Panc1 (cell line): ENCODE data around the gene PLPP4. TPM values are rescaled to one million over a fixed set of nuclear protein-coding genes. Genes with fewer than 3 reads are reported as not detected.

Source experiments
- ATAC-seq: fragments of 200-7000 bp; cut with Tn5 transposase; 2 replicates; pipeline ENCODE4 v1.9.1; 2020; ENCODE audit warnings: mild to moderate bottlenecking, moderate library complexity
- BruUV-seq: library from RNA; stranded (reverse); fragments of 400-500 nt; replicated peaks from 2 replicates; lab custom pipeline; 2021; lab: Mats Ljungman, UMichigan
- CTCF ChIA-PET: fragments of 300-600 bp; sonication (Branson Sonifier 250); formaldehyde crosslinking; loops from one replicate; lab custom pipeline; 2022; ENCODE audit warnings: antibody characterized with exemption; lab: Charles Lee
- POLR2A ChIA-PET: fragments of 300-600 bp; sonication (Branson Sonifier 250); formaldehyde crosslinking; loops from one replicate; lab custom pipeline; 2022; ENCODE audit warnings: antibody characterized with exemption; lab: Charles Lee
- DNase-seq: peaks from one replicate; pipeline ENCODE4 v3.0.0-alpha.2; 2010; ENCODE audit warnings: low read depth, low spot score
- H3K27ac ChIP-seq: 2 replicates; pipeline ENCODE4 v1.5.1; 2011; ENCODE audit warnings: mild to moderate bottlenecking, low read length, inconsistent platforms
- H3K27me3 ChIP-seq: fragments of 200-500 bp; sonication (Bioruptor generic); 2 replicates; pipeline ENCODE4 v1.6.0; 2014; ENCODE audit warnings: low read length, inconsistent platforms; ENCODE audit not compliant: control insufficient read depth, insufficient read depth
- H3K36me3 ChIP-seq: fragments of 200-500 bp; sonication (Bioruptor generic); 2 replicates; pipeline ENCODE4 v1.5.1; 2014; ENCODE audit warnings: inconsistent platforms, mild to moderate bottlenecking, low read length, moderate library complexity; ENCODE audit not compliant: control insufficient read depth, insufficient read depth
- H3K4me1 ChIP-seq: 2 replicates; pipeline ENCODE4 v1.5.1; 2011; ENCODE audit warnings: inconsistent platforms, mild to moderate bottlenecking, low read length, moderate library complexity; ENCODE audit not compliant: control insufficient read depth, insufficient read depth
- H3K4me3 ChIP-seq, 2 experiments: 2 replicates each; pipeline ENCODE4 v1.5.1; 2011 to 2012; ENCODE audit warnings: low read depth in 2 of 2, low read length in 2 of 2, mild to moderate bottlenecking in 2 of 2, inconsistent platforms in 1 of 2, moderate library complexity in 1 of 2
- H3K9me3 ChIP-seq: fragments of 200-500 bp; sonication (Bioruptor generic); 2 replicates; pipeline ENCODE4 v1.5.1; 2014; ENCODE audit warnings: low read depth, mild to moderate bottlenecking, inconsistent platforms, low read length, moderate library complexity; ENCODE audit not compliant: control insufficient read depth, insufficient read depth
- CTCF ChIP-seq: fragments of 450-650 bp; IDR thresholded peaks from 2 replicates; pipeline ENCODE4 v1.5.1; 2017; ENCODE audit warnings: mild to moderate bottlenecking
- POLR2AphosphoS5 ChIP-seq: IDR thresholded peaks from 2 replicates; pipeline ENCODE4 v1.6.1; 2012; ENCODE audit warnings: mild to moderate bottlenecking, low read depth, low read length, moderate library complexity
- REST ChIP-seq, 2 experiments: IDR thresholded peaks; 2 replicates each; pipeline ENCODE4 v1.6.1; 2011 to 2012; ENCODE audit warnings: low read depth in 2 of 2, control low read depth in 1 of 2, low read length in 1 of 2, mild to moderate bottlenecking in 1 of 2, moderate library complexity in 1 of 2; ENCODE audit not compliant: insufficient read depth in 1 of 2
- SIN3A ChIP-seq: IDR thresholded peaks from 2 replicates; pipeline ENCODE4 v1.6.1; 2012; ENCODE audit warnings: low read depth, mild to moderate bottlenecking, low read length, moderate library complexity, borderline replicate concordance; ENCODE audit not compliant: insufficient read depth
- TCF7L2 ChIP-seq: IDR thresholded peaks from 2 replicates; pipeline ENCODE4 v1.6.1; 2011; ENCODE audit warnings: mild to moderate bottlenecking, low read depth, low read length, inconsistent platforms
- in situ Hi-C: cut with HindIII; loops from 2 replicates; pipeline ENCODE4 v1.10.0; 2016; ENCODE audit warnings: low sequenced_read_pairs, low pct_unique_long_range_greater_than_20kb
- intact Hi-C: fragments of 100-400 bp; cut with micrococcal nuclease; formaldehyde crosslinking; loops from one replicate; pipeline ENCODE4 v1.10.0; 2022; ENCODE audit not compliant: unreplicated experiment
- total RNA-seq: library from RNA; stranded (reverse); gene quantifications from one replicate; pipeline ENCODE4 v1.2.1, GENCODE V29; 2021; ENCODE audit not compliant: unreplicated experiment

Gene PLPP4
- total RNA-seq, 1 experiment from 2014 or later, result 0.18 TPM

GRCh38 chr10:120453319-120453718 lies 3.7 kb upstream of the PLPP4 start:
- CTCF ChIA-PET, result no interaction called here
- Histone ChIP-seq H3K4me1 (no peaks in the 10 kb centered on the region; the same call in 1 of the 2 replicates), H3K27ac (no peak overlapping the region), H3K36me3 (no peaks in the 10 kb centered on the region), H3K4me3 (no peak overlapping the region), H3K9me3 (no peaks in the 10 kb centered on the region), H3K27me3 (peaks cover 25% of the 10 kb centered on the region)
- TF ChIP-seq SIN3A (no peak), POLR2AphosphoS5 (no peak), CTCF (no peak), TCF7L2 (no peak)
- intact Hi-C loops (no loop called here), in situ Hi-C loops (no loop called here)
- no TSS peak for BruUV-seq
- DNase-seq (no peak), ATAC-seq (no peak)
- POLR2A ChIA-PET, result no interaction called here

GRCh38 chr10:120453886-120454285 lies 3.1 kb upstream of the PLPP4 start:
- no TSS peak for BruUV-seq
- in situ Hi-C loops (no loop called here), intact Hi-C loops (no loop called here)
- ATAC-seq, result no peak
- Histone ChIP-seq H3K9me3 (no peaks in the 10 kb centered on the region), H3K36me3 (no peaks in the 10 kb centered on the region), H3K27ac (no peak overlapping the region), H3K27me3 (peaks cover 29% of the 10 kb centered on the region), H3K4me1 (no peaks in the 10 kb centered on the region; the same call in 1 of the 2 replicates), H3K4me3 (no peak overlapping the region)
- POLR2A ChIA-PET, result no interaction called here
- no peak for TF ChIP-seq REST (IDR thresholded peaks at IDR 0.05; ENCODE audit: insufficient read depth in 1 of 2, low read depth in 2 of 2, low read length in 1 of 2)
- TF ChIP-seq POLR2AphosphoS5, result no peak
- no peak for TF ChIP-seq SIN3A
- TF ChIP-seq CTCF, result no peak
- no peak for TF ChIP-seq TCF7L2
- DNase-seq, result no peak
- CTCF ChIA-PET, result no interaction called here
